Fibroblast of skin of abdomen (primary cell): ENCODE data around the gene NPPB.

Experiments
- DNase-seq: peaks from one replicate; pipeline ENCODE4 v3.0.0-alpha.2; 2013

The NPPB gene

GRCh38 chr1:11831945-11832725 lies 26.6 kb downstream of the NPPB start:
- no peak for DNase-seq

- no peak for DNase-seq
Measured at GRCh38 chr1:11828511-11828910, 30.2 kb downstream of the NPPB start.

GRCh38 chr1:11826946-11827345 lies 31.8 kb downstream of the NPPB start:
- no peak for DNase-seq

GRCh38 chr1:11825131-11825530 lies 33.6 kb downstream of the NPPB start:
- no peak for DNase-seq

- DNase-seq: no peak
Measured at GRCh38 chr1:11823366-11824137, 35.2 kb downstream of the NPPB start.

GRCh38 chr1:11822091-11822490 lies 36.7 kb downstream of the NPPB start:
- no peak for DNase-seq

- no peak for DNase-seq
Measured at GRCh38 chr1:11817192-11817591, 41.6 kb downstream of the NPPB start.

GRCh38 chr1:11813021-11813420 lies 45.7 kb downstream of the NPPB start:
- no peak for DNase-seq
